DMS114 treated with DMSO at 0.1 percent for 48 hours (cell line): Measurements from ENCODE around the gene OR13C8.
"Not testable (repeated sequence)": the region's sequence is repeated elsewhere in the genome, so short reads cannot be mapped to it uniquely, and the experiment has no call there.

ENCODE experiments used
- DNase-seq: peaks from one replicate; lab custom pipeline; 2025; ENCODE audit not compliant: unreplicated experiment; lab: John Stamatoyannopoulos, UW

OR13C8 gene, protein sequence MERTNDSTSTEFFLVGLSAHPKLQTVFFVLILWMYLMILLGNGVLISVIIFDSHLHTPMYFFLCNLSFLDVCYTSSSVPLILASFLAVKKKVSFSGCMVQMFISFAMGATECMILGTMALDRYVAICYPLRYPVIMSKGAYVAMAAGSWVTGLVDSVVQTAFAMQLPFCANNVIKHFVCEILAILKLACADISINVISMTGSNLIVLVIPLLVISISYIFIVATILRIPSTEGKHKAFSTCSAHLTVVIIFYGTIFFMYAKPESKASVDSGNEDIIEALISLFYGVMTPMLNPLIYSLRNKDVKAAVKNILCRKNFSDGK

DNA sequence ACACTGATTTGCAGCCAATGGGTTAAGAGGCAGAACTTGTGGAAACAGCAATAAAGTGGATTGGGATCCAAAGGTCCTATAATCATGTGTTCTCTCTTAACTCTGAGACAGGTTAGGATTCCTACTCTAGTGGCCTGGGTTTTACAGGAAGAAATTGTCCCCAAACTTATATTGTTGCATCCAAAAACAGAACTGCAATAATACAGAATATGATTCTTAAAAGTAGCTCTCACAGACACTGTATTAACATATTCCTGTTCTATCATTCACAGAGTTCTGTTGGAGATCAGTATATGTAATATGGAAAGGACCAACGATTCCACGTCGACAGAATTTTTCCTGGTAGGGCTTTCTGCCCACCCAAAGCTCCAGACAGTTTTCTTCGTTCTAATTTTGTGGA is at the start of gene OR13C8:
OR13C8 (plus strand) TSS at position 301 of the 400 bp plus-strand sequence; CDS start at position 301, 0 bp downstream.
- DNase-seq = no peak

- DNase-seq = not testable (repeated sequence)
Observed at GRCh38 chr9:104520241-104520640, 48.7 kb upstream of the OR13C8 start.

DNA sequence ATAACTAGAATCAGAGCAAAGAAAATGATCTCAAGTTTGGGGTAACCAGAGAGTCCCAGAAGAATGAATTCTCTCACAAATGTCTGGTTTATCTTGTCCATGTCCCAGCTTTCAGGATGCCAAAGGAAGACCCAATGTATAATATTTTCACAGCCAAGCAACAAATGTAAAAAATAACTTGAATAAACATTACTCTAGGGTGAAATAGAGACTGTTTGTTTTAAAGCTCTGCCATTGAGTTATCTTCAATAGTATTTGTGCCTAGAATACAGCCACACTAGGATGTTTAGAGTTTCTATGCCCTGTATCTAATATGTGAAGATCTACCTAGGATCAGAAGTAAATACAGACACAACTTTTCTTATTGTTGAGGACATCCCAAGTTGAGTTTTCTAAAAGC is 41.9 kb upstream of the OR13C8 start, which contains the start of gene OR13C4:
OR13C4 (minus strand) TSS at position 101 of the 400 bp plus-strand sequence; CDS start at position 101, 0 bp downstream.
- no peak for DNase-seq

GRCh38 chr9:104536756-104537155 is 32.2 kb upstream of the OR13C8 start, which contains the start of gene OR13C3:
Gene OR13C3, minus strand, starts transcription at chr9:104536856. Its CDS starts 133 bp downstream, at chr9:104536723.
- no peak for DNase-seq

DNA sequence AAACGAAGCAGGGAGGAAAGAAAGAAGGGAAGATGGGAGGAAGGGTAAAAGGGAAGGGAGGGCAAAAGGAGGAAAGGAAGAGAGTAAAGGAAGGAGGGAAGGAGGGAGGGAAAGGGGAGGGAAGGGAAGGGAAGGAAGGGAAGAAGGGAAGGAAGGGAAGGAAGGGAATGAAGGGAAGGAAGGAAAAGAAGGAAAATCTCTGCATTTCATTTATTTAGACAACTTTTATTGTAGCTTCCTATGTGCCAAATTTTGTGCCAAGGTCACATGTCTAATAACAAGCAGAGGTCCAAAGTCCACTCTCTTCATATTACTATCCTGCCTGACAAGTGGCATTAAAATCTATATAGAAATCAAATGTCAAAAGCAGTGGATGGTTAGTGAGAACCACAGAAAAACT is 29.7 kb upstream of the OR13C8 start:
- no peak for DNase-seq

DNA sequence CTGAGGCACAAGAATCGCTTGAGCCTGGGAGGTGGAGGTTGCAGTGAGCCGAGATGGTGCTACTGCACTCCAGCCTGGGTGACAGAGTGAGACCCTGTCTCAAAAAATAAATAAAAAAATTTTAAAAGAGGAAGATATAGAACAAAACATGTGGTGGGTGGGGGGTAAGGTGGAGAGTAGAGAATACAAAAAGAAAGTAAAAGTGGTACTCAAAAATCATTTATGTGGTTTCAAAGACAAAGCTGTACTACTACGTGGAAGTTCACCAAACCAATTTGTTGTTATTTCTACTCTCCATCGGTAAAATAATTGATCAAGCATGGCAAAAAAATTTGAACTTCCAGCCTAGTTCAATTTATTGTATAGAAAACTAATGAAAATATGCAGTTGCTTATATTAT is 24.3 kb upstream of the OR13C8 start:
- no peak for DNase-seq

DNA sequence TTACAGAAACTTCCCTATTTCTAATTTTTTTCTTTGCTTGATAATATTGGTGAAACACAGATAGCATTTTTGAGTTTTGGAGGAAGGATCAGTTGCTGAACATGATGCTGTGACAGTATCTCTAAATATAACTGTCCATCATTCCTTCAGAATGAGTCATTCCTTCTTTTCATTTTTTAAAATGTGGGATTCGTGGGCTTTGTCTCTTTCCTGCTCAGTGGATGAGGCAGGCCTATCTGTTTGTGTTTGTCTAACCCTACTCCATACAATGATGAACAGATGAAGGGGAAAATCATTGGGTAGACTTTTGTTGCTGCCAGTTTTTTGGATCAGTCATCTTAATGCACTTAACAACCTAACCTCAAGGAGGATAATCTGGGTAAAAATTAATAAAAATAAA is 15.7 kb upstream of the OR13C8 start:
- DNase-seq = no peak

GRCh38 chr9:104555521-104555920 is 13.4 kb upstream of the OR13C8 start:
- DNase-seq = no peak

DNA sequence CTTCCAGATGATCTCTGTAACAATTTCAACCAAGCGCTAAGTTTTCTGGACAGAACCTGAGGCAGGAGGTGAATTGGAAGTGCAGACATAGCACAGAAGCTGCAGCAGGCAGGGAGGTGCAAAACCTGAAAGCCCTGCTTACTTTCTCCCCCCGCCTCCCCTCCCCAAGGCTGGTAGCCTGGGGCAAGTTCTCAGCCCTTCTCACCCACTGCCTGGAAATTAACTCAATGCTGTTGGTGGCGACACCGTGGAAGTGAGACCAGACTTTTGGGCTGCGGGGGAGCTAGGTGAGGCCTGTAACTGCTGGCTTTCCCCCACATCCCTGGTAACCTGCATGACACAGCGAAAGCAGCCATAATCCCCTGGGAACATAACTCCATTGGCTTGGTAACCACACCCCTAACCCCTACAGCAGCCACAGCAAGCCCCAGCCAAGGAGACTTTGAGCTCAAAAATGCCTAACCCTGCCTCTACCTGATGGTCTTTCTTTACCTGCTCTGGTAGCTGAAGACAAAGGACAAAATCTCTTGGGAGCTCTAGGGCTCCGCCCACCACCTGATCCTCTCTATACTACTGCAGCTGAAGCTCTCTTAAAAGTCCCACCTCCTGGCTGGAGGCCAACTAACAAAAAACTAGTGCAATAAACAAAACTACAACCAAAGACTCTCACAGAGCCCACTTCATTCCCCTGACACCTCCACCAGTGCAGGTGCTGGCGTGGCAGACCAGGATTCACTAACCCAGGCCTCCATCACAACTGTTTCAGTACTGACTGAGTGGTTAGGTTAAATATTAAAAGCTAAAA is 11.9 kb upstream of the OR13C8 start:
- no peak for DNase-seq

DNA sequence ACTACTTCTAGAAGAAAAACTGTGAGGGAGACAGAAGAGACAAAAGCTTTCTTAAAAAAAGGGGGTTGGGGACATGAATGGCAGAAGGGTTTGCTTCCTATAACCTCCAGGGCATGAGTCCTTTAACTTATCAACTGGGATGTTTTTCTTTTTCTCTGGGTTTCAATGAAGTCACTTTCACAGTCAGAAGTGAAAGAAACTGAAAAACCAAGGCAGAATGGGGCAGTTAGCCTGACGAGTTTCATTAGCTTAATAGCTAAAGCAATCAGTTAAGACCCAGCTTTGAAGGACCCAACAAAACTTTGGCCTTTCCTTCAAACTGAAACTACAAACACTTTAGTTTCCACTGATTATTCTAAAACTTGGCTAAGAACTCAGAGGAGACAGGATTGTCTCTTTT is 4.6 kb upstream of the OR13C8 start:
- no peak for DNase-seq

DNA sequence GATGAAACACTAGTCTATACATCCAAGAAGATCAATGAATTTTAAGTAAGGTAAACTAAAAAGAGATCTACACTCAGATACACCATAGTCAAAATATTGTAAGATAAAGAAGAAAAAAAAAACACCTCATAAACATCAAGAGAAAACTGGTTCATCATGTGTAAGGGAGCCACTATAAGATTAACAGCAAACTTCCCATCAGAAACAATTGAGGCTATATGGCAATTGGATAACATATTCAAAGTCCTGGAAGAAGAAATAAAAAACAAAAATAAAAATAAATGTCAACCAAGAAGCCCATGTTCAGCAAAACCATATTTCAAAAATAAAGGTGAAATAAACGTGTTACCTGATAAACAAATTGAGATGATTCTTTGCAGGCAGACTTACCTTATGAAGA is 3.6 kb downstream of the OR13C8 start:
- DNase-seq = no peak

- DNase-seq = no peak
Observed at GRCh38 chr9:104575456-104575855, 6.5 kb downstream of the OR13C8 start.

DNA sequence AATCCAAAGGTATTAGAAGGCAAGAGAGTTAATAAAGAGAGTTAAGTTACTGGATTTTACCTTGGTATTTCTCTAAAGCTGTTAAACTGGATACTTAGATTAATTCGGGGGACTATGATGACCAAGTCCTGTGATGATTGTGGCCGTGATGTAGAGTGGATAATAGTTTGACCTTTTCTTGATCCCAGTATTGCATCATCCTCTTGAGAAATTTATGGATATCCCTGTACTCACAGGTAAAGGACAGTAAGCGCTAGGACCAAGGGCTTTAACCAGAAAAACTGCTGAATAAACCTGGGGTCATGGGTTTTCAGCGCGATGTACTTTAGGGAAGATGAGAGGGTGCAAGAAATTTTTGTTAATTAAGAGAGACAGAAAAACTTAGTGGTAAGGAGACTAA is 8.3 kb downstream of the OR13C8 start:
- DNase-seq = no peak

DNA sequence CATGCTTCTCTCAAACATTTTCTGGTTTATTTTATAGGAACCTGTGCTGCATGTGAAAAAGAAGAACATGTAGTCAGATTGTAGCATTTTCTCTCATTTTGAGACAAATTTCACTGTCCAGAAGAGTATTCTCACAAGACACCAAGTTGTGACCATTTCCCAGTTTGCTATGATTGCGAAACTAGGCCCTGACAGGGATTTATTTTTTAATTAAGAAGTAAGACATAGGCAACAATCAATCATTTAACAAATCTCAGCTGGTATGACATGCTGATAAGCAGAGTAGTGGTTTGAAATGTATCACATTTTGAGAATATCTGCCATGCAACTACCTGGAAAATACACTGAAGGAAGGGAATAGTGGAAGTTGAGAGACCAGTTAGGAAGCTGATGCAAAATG is 11.6 kb downstream of the OR13C8 start:
- DNase-seq = no peak

DNA sequence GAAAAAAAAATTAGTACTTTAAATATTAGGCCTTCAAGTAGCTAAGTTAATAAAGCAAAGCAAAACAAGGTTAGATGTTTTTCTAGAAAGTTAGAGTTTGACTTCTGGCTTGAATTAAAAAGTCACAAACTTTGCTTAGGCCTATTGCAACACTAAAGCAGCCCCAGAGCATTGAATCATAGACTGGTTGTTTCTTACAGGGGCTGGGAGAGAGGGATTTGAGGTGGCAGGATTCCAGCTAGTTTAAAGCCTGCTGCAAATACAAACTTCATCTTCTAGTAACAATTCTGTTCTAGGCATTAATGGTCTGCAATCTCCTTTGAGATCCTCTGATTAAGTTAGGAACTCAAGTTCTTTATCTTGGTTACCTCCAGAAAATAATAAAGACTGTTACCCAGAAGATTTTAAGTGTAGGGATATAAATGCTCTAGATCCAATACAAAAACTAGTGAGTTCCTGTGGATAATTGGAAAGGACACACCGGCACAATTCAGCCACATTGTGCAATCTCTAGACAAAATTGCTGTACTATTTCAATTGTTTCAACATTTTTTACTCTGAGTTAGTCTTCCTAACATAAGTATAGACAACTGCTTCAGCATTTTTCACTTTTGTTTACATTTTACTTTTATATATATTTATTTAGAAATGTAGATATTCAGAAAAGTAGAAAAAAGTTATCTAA is 17.7 kb downstream of the OR13C8 start:
- DNase-seq = no peak

GRCh38 chr9:104589626-104590025 is 20.7 kb downstream of the OR13C8 start:
- no peak for DNase-seq

- not testable (repeated sequence) for DNase-seq
Observed at GRCh38 chr9:104598749-104599148, 29.8 kb downstream of the OR13C8 start.

DNA sequence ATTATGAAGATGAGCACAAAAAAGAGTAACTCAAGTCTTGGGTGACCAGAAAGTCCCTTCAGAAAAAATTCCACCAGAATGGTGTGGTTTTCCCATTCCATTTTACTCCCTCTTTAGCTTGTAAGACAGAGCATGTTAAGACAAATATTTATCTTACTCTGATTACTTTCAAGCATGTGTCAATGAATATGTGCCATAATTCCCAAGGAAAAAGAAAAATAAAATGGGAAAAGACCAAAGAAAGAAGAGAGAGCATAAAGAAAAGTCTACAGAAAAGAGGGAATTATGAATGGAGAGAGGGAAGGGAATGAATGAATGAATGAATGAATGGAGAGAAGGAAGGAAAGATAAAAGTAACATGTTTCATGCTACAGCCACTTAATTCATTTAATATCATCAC is 30.3 kb downstream of the OR13C8 start, which contains the start of gene OR13C5:
OR13C5 (minus strand) TSS at position 101 of the 400 bp plus-strand sequence; CDS start at position 101, 0 bp downstream.
- DNase-seq = not testable (repeated sequence)

GRCh38 chr9:104604801-104605200 is 35.8 kb downstream of the OR13C8 start:
- DNase-seq = no peak

- DNase-seq = not testable (repeated sequence)
Observed at GRCh38 chr9:104605527-104605926, 36.6 kb downstream of the OR13C8 start, which contains the start of gene OR13C2. Gene OR13C2, minus strand, starts transcription at chr9:104605627. Its CDS starts 0 bp downstream, at chr9:104605627.

DNA sequence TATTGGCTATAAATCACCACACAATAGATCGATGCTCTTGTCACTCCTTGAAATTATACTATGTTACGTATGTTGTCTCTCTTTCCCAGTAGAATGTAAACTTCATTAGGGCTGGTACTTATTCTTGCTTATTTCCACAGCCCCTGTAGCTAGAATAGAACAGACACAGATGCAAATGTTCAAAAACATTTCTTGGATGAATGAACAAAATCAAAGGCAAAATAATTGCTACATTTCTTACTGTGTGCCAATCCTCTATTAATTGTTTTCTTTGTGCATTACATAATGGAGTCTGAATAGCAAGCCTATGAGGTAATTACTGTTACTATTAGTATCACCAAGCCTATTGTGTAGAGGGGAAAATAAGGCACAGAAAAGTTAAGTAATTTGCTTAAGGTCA is 37.2 kb downstream of the OR13C8 start:
- no peak for DNase-seq
